Tibial nerve (tissue), 4 donors: ENCODE results near the gene DUOXA2. TPM values are rescaled to one million over a fixed set of nuclear protein-coding genes. Genes with fewer than 3 reads are reported as not detected.

ENCODE experiments used
- DNase-seq, 2 donors: peaks; one replicate each; pipeline ENCODE4 v3.0.0-alpha.2; 2019; ENCODE audit warnings: low spot score in 2 of 2
- H3K27ac ChIP-seq, 4 donors: fragments of 200-600 bp; sonication (generic) in 3 of 4; one replicate each; pipeline ENCODE4 v1.5.1; 2017 to 2019; ENCODE audit warnings: mild to moderate bottlenecking in 1 of 4
- H3K27me3 ChIP-seq, 2 donors: fragments of 200-600 bp; sonication (generic) in 1 of 2; one replicate each; pipeline versions ENCODE4 v1.5.1 to v1.6.0; 2017 to 2019
- H3K36me3 ChIP-seq, 3 donors: fragments of 200-600 bp; sonication (generic); one replicate each; pipeline ENCODE4 v1.5.1; 2018 to 2019
- H3K4me1 ChIP-seq, 4 donors: fragments of 200-600 bp; sonication (generic) in 3 of 4; one replicate each; pipeline ENCODE4 v1.5.1; 2017 to 2019
- H3K4me3 ChIP-seq, 4 donors: fragments of 200-600 bp; sonication (generic) in 3 of 4; one replicate each; pipeline ENCODE4 v1.5.1; 2017 to 2019; ENCODE audit warnings: mild to moderate bottlenecking in 1 of 4, moderate library complexity in 1 of 4
- H3K9me3 ChIP-seq, 4 donors: fragments of 200-600 bp; sonication (generic) in 3 of 4; one replicate each; pipeline ENCODE4 v1.5.1; 2017 to 2019
- CTCF ChIP-seq, 5 experiments: fragments of 200-600 bp in 3 of 5; fragments of 450-650 bp in 2 of 5; sonication (generic) in 3 of 5; IDR thresholded peaks; one replicate each; pipeline ENCODE4 v1.5.1; 2016 to 2019; ENCODE audit warnings: antibody characterized with exemption in 5 of 5, mild to moderate bottlenecking in 3 of 5, moderate library complexity in 2 of 5
- EP300 ChIP-seq, 2 donors: sonication (generic); formaldehyde crosslinking; IDR thresholded peaks; one replicate each; pipeline ENCODE4 v1.6.1; 2017; ENCODE audit warnings: antibody characterized with exemption in 2 of 2, mild to moderate bottlenecking in 1 of 2
- POLR2A ChIP-seq, 2 donors: fragments of 450-650 bp; IDR thresholded peaks; one replicate each; pipeline ENCODE4 v1.6.1; 2017; ENCODE audit warnings: antibody characterized with exemption in 2 of 2, mild to moderate bottlenecking in 2 of 2, moderate library complexity in 2 of 2
- WGBS, 2 donors: methylation state at CpG; one replicate each; pipeline ENCODE4 v1.1.5; 2018; 5-methylcytosine and 5-hydroxymethylcytosine counted together
- total RNA-seq, 4 donors: library from RNA; depleted of rRNA; stranded (reverse); fragments of >200 nt; gene quantifications; one replicate each; pipeline ENCODE4 v1.1.0, GENCODE V29; 2016

The DUOXA2 gene
- total RNA-seq, 4 donors from 2014 or later = not detected

DNA sequence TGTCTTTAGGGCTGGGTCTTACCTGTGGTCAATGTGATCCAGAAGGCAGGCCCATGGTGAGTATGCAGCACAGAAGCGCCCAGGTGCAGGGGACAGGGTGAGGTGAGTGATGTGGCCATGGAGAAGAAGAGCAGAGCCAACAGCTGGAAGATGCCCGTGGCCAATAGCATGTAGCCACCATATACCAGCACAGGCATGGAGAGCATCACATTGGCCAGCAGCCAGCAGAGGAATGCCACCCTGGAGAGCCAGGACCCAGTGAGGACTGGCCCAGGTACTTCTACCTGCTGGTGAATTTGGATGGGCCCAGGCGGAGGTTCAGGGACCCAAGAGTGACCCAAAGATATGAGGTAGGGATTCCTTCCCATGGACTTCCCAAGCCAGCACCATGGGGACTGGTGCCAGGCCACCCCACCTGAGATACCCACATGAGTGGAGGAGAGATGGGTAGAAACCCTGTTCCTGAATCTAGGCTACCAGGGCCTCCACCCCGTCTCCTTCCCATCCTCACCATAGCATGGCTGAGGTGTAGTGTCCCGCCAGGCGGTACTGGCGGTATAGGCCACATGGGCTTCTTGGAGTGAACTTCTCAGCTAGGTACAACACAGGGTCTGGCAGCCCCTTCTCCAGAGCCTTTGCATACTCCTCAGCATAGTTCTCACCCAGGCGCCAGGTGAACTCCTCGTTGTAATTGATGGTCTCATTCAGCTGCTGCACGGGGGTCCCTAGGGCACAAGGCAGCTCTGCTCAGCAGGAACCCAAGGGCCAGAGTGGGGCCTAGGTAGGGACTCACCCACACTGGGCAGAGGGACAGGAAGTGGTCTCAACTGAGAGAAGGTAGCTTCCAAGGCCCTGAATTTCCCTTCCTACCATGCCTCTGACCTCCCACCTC lies 6.2 kb downstream of the DUOXA2 start:
- no peak for TF ChIP-seq EP300 (IDR thresholded peaks at IDR 0.05)
- no peak for TF ChIP-seq POLR2A (IDR thresholded peaks at IDR 0.05)
- no peaks in the 10 kb centered on the region for H3K36me3 ChIP-seq
- DNase-seq = no peak
- peaks cover 8 to 70% of the 10 kb centered on the region in 2 donors for H3K27me3 ChIP-seq
- H3K4me3 ChIP-seq = no peak overlapping the region
- peaks cover 0 to 25% (median 12%) of the 10 kb centered on the region in 4 donors for H3K4me1 ChIP-seq
- no peaks in the 10 kb centered on the region for H3K9me3 ChIP-seq
- no peak overlapping the region for H3K27ac ChIP-seq
- 96 to 97% methylated on average over 9 of the region's 10 CpGs for WGBS, 2 donors

DNA sequence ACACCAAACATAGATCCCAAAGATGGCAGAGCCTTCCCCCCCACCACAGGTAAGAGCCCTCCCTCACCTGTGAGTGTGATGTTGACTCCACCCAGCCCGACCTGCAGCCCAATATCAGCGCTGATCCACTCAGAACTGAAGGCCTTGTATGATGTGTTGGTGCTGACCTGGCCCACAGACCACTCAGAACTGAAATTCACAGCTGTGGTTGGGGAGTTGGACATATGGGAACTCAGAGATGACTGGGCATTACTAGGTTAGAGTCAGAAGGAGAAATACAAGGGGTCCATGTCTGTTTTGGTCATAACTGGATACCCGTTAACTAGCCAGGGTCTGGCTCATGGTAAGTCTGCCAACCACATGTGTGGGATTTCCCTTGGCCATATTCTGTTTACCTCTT lies 6.9 kb downstream of the DUOXA2 start:
- H3K27me3 ChIP-seq = peaks cover 6 to 70% of the 10 kb centered on the region in 2 donors

GRCh38 chr15:45121706-45122417 lies 7.7 kb downstream of the DUOXA2 start:
- no peak for DNase-seq
- Histone ChIP-seq H3K4me3 (no peak overlapping the region), H3K36me3 (no peaks in the 10 kb centered on the region), H3K4me1 (peaks cover 0 to 14% (median 5%) of the 10 kb centered on the region in 4 donors), H3K9me3 (no peaks in the 10 kb centered on the region), H3K27ac (no peak overlapping the region), H3K27me3 (peaks cover 6 to 68% of the 10 kb centered on the region in 2 donors)
- WGBS, 2 donors = 54 to 61% methylated on average over 9 of the region's 9 CpGs
- TF ChIP-seq POLR2A (IDR thresholded peaks at IDR 0.05) = no peak
- no peak for TF ChIP-seq CTCF (IDR thresholded peaks at IDR 0.05)
- no peak for TF ChIP-seq EP300 (IDR thresholded peaks at IDR 0.05)

More for the DNA sequence above, 6.9 kb downstream of the DUOXA2 start:
- no peak for TF ChIP-seq EP300 (IDR thresholded peaks at IDR 0.05)
- no peak for TF ChIP-seq CTCF (IDR thresholded peaks at IDR 0.05)
- no peak for TF ChIP-seq POLR2A (IDR thresholded peaks at IDR 0.05)
- Histone ChIP-seq H3K27ac (no peak overlapping the region), H3K36me3 (no peaks in the 10 kb centered on the region), H3K9me3 (no peaks in the 10 kb centered on the region), H3K4me1 (peaks cover 0 to 23% (median 12%) of the 10 kb centered on the region in 4 donors), H3K4me3 (no peak overlapping the region)
- 92 to 97% methylated on average over 3 of the region's 3 CpGs for WGBS, 2 donors
- DNase-seq = no peak

DNA sequence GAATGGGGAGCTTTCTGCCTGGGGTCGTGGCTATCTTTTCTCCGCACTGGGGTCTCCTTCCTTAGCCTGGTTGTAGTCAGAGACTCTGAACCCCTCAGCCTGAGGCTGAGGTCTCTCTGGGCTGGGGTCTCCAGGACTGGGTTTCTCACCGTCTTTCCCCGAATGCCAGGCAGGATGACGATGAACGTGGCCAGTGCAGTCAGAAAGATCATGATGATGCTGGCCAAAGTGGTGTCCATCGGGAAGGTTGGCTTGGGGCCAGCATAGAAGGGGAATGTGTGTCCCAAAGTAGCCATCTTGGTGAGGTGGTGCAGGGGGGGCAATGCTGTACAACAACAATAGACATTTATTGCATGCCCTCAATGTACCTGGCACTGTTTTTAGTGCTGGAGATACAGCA lies 8.6 kb downstream of the DUOXA2 start:
- H3K4me1 ChIP-seq = peaks cover 0 to 6% (median under 1%) of the 10 kb centered on the region in 4 donors
- no peak for TF ChIP-seq EP300 (IDR thresholded peaks at IDR 0.05)
- no peak for TF ChIP-seq POLR2A (IDR thresholded peaks at IDR 0.05)
- TF ChIP-seq CTCF (IDR thresholded peaks at IDR 0.05) = no peak
- H3K27ac ChIP-seq = no peak overlapping the region
- DNase-seq = no peak
- H3K4me3 ChIP-seq = no peak overlapping the region
- 78 to 91% methylated on average over 7 of the region's 7 CpGs for WGBS, 2 donors
- no peaks in the 10 kb centered on the region for H3K36me3 ChIP-seq
- no peaks in the 10 kb centered on the region for H3K9me3 ChIP-seq
- peaks cover 0 to 60% of the 10 kb centered on the region in 2 donors for H3K27me3 ChIP-seq

DNA sequence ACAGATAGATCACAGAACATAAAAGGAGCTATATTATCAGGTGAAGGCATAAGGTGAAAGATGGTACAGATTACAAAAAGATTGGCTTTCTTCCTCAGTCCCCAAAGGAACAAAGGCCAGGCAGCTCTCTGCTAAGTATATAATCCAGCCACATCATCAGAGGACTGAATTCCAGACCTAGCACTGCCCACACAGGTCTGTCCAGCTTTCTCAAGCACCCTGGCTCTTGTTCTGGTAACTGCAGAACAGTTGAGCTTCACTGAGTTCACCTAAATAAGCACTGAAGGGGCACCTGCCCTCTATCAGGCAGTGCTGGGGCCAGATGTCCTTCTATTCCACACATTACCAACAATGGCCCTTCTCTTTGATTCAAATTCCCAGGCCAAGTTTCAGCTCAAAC lies 9.3 kb downstream of the DUOXA2 start:
- Histone ChIP-seq H3K27ac (no peak overlapping the region), H3K36me3 (no peaks in the 10 kb centered on the region), H3K4me1 (no peaks in the 10 kb centered on the region), H3K9me3 (no peaks in the 10 kb centered on the region), H3K4me3 (no peak overlapping the region), H3K27me3 (peaks cover 0 to 64% of the 10 kb centered on the region in 2 donors)
- TF ChIP-seq CTCF (IDR thresholded peaks at IDR 0.05) (no peak), POLR2A (IDR thresholded peaks at IDR 0.05) (no peak), EP300 (IDR thresholded peaks at IDR 0.05) (no peak)
- DNase-seq = no peak
